GM23338 (cell line): ENCODE measurements around the gene AMFR.

Experiments used
- EZH2 ChIP-seq: fragments of 200-600 bp; sonication (generic); IDR thresholded peaks from one replicate; pipeline ENCODE4 v1.8.0; 2017; ENCODE audit warnings: antibody characterized with exemption, mild to moderate bottlenecking, low read depth; ENCODE audit not compliant: unreplicated experiment
- EZH2phosphoT487 ChIP-seq: fragments of 200-600 bp; sonication (generic); IDR thresholded peaks from one replicate; pipeline ENCODE4 v1.8.1; 2018; ENCODE audit warnings: antibody characterized with exemption; ENCODE audit not compliant: unreplicated experiment
- JUNB ChIP-seq: IDR thresholded peaks from one replicate; pipeline ENCODE4 v1.6.1; 2016; ENCODE audit warnings: antibody characterized with exemption; ENCODE audit not compliant: unreplicated experiment
- NANOG ChIP-seq: IDR thresholded peaks from 2 replicates; pipeline ENCODE4 v1.6.1; 2016; ENCODE audit warnings: antibody characterized with exemption, borderline replicate concordance
- POLR2AphosphoS5 ChIP-seq: IDR thresholded peaks from 2 replicates; pipeline ENCODE4 v1.6.1; 2016; ENCODE audit warnings: antibody characterized with exemption, low read depth
- ZNF114 ChIP-seq: fragments of 250-450 bp; sonication (Bioruptor Pico); IDR thresholded peaks from 2 replicates; pipeline ENCODE4 v1.5.0; 2020; ENCODE audit warnings: mild to moderate bottlenecking, moderate library complexity
- TF ChIP-seq, protein P1 (sequence below), 2 experiments: fragments of 200-600 bp in 1 of 2; sonication (generic) in 1 of 2; conservative IDR thresholded peaks; 2 replicates each; pipeline versions ENCODE4 v1.5.1 to v1.6.1; 2016 to 2017; ENCODE audit warnings: antibody characterized with exemption in 2 of 2, low read depth in 2 of 2, mild to moderate bottlenecking in 2 of 2, moderate library complexity in 1 of 2
- TF ChIP-seq, protein P2 (sequence below): IDR thresholded peaks from one replicate; pipeline ENCODE4 v1.6.1; 2018; ENCODE audit warnings: antibody characterized with exemption; ENCODE audit not compliant: unreplicated experiment
- TF ChIP-seq, protein P3 (sequence below): IDR thresholded peaks from 2 replicates; pipeline ENCODE4 v1.6.1; 2016; ENCODE audit warnings: antibody characterized with exemption

DNA sequence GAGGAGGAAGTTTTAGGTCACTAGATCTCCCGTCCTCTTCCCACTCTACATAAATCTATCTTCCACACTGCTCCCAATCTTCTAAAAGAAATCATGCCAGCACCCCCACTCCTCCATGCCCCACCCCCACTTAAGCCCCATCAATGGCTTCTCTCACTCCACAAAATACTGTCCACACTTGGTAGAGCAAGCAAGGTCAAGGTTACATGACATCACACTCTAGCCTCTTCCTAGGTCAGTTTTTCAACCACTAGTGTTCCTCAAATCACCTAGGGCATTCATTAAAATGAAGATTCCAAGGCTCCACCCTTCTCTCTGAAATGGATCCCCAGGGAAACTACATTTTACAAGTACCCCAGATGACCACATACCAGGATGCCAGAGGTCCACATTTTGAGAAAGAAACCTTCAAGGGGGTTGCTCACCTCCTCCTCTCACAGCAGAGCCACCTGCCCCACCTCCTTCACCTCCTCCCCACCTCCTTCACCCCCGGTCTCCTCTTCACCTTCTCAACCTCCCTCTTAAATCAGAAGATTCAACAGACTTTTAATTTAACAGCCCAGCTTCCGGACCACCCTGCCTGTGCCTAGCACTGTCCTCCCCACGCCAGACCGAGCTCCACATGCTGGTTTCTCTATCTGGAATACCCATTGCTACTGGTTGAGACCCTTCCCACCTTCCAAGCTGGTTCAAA, 3.2 kb downstream of the AMFR start:
- TF ChIP-seq POLR2AphosphoS5 = no peak
- TF ChIP-seq, protein P1, sequence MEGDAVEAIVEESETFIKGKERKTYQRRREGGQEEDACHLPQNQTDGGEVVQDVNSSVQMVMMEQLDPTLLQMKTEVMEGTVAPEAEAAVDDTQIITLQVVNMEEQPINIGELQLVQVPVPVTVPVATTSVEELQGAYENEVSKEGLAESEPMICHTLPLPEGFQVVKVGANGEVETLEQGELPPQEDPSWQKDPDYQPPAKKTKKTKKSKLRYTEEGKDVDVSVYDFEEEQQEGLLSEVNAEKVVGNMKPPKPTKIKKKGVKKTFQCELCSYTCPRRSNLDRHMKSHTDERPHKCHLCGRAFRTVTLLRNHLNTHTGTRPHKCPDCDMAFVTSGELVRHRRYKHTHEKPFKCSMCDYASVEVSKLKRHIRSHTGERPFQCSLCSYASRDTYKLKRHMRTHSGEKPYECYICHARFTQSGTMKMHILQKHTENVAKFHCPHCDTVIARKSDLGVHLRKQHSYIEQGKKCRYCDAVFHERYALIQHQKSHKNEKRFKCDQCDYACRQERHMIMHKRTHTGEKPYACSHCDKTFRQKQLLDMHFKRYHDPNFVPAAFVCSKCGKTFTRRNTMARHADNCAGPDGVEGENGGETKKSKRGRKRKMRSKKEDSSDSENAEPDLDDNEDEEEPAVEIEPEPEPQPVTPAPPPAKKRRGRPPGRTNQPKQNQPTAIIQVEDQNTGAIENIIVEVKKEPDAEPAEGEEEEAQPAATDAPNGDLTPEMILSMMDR (conservative IDR thresholded peaks at IDR 0.05; ENCODE audit: low read depth in 2 of 2) = no peak
- TF ChIP-seq, protein P2, sequence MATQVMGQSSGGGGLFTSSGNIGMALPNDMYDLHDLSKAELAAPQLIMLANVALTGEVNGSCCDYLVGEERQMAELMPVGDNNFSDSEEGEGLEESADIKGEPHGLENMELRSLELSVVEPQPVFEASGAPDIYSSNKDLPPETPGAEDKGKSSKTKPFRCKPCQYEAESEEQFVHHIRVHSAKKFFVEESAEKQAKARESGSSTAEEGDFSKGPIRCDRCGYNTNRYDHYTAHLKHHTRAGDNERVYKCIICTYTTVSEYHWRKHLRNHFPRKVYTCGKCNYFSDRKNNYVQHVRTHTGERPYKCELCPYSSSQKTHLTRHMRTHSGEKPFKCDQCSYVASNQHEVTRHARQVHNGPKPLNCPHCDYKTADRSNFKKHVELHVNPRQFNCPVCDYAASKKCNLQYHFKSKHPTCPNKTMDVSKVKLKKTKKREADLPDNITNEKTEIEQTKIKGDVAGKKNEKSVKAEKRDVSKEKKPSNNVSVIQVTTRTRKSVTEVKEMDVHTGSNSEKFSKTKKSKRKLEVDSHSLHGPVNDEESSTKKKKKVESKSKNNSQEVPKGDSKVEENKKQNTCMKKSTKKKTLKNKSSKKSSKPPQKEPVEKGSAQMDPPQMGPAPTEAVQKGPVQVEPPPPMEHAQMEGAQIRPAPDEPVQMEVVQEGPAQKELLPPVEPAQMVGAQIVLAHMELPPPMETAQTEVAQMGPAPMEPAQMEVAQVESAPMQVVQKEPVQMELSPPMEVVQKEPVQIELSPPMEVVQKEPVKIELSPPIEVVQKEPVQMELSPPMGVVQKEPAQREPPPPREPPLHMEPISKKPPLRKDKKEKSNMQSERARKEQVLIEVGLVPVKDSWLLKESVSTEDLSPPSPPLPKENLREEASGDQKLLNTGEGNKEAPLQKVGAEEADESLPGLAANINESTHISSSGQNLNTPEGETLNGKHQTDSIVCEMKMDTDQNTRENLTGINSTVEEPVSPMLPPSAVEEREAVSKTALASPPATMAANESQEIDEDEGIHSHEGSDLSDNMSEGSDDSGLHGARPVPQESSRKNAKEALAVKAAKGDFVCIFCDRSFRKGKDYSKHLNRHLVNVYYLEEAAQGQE = no peak
- no peak for TF ChIP-seq EZH2
- TF ChIP-seq NANOG = no peak
- no peak for TF ChIP-seq ZNF114 (CRISPR knock-in tag)
- no peak for TF ChIP-seq EZH2phosphoT487
- TF ChIP-seq, protein P3, sequence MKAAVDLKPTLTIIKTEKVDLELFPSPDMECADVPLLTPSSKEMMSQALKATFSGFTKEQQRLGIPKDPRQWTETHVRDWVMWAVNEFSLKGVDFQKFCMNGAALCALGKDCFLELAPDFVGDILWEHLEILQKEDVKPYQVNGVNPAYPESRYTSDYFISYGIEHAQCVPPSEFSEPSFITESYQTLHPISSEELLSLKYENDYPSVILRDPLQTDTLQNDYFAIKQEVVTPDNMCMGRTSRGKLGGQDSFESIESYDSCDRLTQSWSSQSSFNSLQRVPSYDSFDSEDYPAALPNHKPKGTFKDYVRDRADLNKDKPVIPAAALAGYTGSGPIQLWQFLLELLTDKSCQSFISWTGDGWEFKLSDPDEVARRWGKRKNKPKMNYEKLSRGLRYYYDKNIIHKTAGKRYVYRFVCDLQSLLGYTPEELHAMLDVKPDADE = no peak
- TF ChIP-seq JUNB = no peak
